Uterus (tissue), 2 donors: ENCODE data around the gene CIROP.

Experiments
- CTCF ChIP-seq, 4 experiments: fragments of 200-600 bp in 2 of 4; fragments of 450-650 bp in 2 of 4; sonication (generic) in 2 of 4; IDR thresholded peaks; one replicate each; pipeline ENCODE4 v1.5.1; 2016 to 2019; ENCODE audit warnings: antibody characterized with exemption in 4 of 4, mild to moderate bottlenecking in 2 of 4, moderate library complexity in 1 of 4
- POLR2A ChIP-seq, 2 donors: fragments of 450-650 bp; IDR thresholded peaks; one replicate each; pipeline ENCODE4 v1.6.1; 2016; ENCODE audit warnings: antibody characterized with exemption in 2 of 2, mild to moderate bottlenecking in 1 of 2, moderate library complexity in 1 of 2

- TF ChIP-seq CTCF (IDR thresholded peaks at IDR 0.05) (no peak), POLR2A (IDR thresholded peaks at IDR 0.05) (no peak)
These were observed 49.1 kb downstream of the CIROP start for GRCh38 chr14:23055621-23056144.
